Keratinocyte (primary cell): ENCODE data around the gene LRRC27.

Source experiments
- EZH2 ChIP-seq: IDR thresholded peaks from one replicate; pipeline ENCODE4 v1.6.1; 2012; ENCODE audit warnings: inconsistent platforms, mild to moderate bottlenecking, low read length, moderate library complexity
- TF ChIP-seq, protein P1 (sequence below), 3 experiments: IDR thresholded peaks in 1 of 3; conservative IDR thresholded peaks in 1 of 3; optimal IDR thresholded peaks in 1 of 3; 2 replicates in 2 of 3; 3 replicates in 1 of 3; pipeline versions ENCODE3 to v1.5.1; 2011; ENCODE audit warnings: low read length in 3 of 3, mild to moderate bottlenecking in 3 of 3, moderate library complexity in 2 of 3, control low read depth in 1 of 3, inconsistent platforms in 1 of 3; ENCODE audit not compliant: insufficient read depth in 2 of 3; ENCODE audit errors: extremely low read depth in 1 of 3

DNA sequence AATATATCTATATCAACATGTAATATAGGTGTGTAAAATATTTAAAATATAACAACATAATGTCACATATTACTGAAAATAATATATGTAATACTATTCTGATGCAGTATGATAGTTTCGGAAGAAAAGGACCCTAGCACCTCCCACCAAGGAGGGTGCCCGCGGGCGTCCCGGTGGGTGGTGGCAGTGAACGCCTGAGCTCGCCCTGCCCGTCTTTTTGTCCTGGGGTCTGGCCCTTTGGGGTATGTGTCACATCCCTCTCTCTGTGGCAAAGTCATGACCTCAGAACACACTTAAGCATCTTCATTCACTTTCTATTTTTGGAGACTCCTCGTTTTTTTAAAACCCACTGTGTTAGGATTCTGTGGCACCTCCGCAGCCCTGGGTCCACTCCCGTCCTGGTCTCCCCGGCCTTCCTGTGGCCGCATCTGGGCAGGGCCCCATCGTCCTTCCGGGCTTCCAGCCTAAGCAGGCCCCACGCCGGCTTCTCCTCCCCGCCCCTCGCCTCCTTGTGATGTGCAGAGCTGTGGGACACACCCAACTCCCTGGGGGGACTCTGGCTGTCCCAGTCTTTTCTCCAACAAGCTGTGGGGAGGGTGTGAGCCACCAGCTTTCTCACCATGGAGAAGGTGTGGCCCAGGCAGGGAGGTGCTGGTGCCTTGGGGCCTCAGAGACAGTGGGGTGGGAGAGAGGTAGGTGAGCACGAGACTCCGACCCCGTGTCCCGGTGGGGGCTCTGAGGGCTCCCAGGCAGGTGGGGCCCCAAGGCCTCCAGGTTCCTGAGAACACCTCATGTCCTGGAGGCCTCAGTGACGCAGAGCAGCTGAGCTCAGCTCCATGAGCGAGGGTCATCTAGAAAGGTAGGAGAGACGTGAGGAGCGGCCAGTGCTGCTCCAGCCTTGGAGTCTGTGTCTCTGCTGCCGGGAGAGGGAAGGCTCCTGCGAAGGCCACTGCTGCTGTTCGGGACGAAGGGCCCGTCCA is 81.5 kb downstream of the LRRC27 start:
- TF ChIP-seq, protein P1, sequence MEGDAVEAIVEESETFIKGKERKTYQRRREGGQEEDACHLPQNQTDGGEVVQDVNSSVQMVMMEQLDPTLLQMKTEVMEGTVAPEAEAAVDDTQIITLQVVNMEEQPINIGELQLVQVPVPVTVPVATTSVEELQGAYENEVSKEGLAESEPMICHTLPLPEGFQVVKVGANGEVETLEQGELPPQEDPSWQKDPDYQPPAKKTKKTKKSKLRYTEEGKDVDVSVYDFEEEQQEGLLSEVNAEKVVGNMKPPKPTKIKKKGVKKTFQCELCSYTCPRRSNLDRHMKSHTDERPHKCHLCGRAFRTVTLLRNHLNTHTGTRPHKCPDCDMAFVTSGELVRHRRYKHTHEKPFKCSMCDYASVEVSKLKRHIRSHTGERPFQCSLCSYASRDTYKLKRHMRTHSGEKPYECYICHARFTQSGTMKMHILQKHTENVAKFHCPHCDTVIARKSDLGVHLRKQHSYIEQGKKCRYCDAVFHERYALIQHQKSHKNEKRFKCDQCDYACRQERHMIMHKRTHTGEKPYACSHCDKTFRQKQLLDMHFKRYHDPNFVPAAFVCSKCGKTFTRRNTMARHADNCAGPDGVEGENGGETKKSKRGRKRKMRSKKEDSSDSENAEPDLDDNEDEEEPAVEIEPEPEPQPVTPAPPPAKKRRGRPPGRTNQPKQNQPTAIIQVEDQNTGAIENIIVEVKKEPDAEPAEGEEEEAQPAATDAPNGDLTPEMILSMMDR (optimal IDR thresholded peaks at IDR 0.05 in 1 of 3, IDR thresholded peaks at IDR 0.05 in 1 of 3, conservative IDR thresholded peaks at IDR 0.05 in 1 of 3; ENCODE audit: extremely low read depth in 1 of 3, insufficient read depth in 2 of 3, low read length in 3 of 3), result no peak
- TF ChIP-seq EZH2, result no peak
